Immature natural killer cell (primary cell): ENCODE results near the gene TBKBP1. TPM values are rescaled to one million over a fixed set of nuclear protein-coding genes. Genes with fewer than 3 reads are reported as not detected.

Source experiments
- DNase-seq, 3 donors: peaks; one replicate each; pipeline ENCODE4 v3.0.0; 2022; ENCODE audit warnings: mixed read lengths in 1 of 3
- H3K27ac Mint-ChIP-seq, 6 donors: one replicate each; pipeline ENCODE4 v1.8.0; 2020; ENCODE audit warnings: mixed read lengths in 6 of 6, mild to moderate bottlenecking in 5 of 6, inconsistent platforms in 4 of 6, moderate library complexity in 3 of 6
- H3K27me3 Mint-ChIP-seq, 3 donors: one replicate each; pipeline ENCODE4 v1.8.0; 2020 to 2021; ENCODE audit warnings: low read depth in 3 of 3, mild to moderate bottlenecking in 3 of 3, mixed read lengths in 3 of 3, moderate library complexity in 3 of 3, inconsistent platforms in 1 of 3
- H3K36me3 Mint-ChIP-seq, 3 donors: one replicate each; pipeline ENCODE4 v1.8.0; 2020; ENCODE audit warnings: mixed read lengths in 3 of 3, inconsistent platforms in 2 of 3, mild to moderate bottlenecking in 2 of 3
- H3K4me1 Mint-ChIP-seq, 2 donors: one replicate each; pipeline ENCODE4 v1.8.0; 2020; ENCODE audit warnings: inconsistent platforms in 2 of 2, mild to moderate bottlenecking in 2 of 2, mixed read lengths in 2 of 2, moderate library complexity in 1 of 2
- H3K4me3 Mint-ChIP-seq, 5 donors: one replicate each; pipeline ENCODE4 v1.8.0; 2020; ENCODE audit warnings: mild to moderate bottlenecking in 5 of 5, mixed read lengths in 5 of 5, inconsistent platforms in 3 of 5, moderate library complexity in 3 of 5
- H3K9me3 Mint-ChIP-seq, 6 donors: one replicate each; pipeline ENCODE4 v1.8.0; 2020; ENCODE audit warnings: mild to moderate bottlenecking in 6 of 6, mixed read lengths in 6 of 6, inconsistent platforms in 4 of 6, moderate library complexity in 3 of 6
- polyA plus RNA-seq, 3 donors: library from polyadenylated mRNA; unstranded; fragments of 300-500 nt; fragmentation: Illumina TruSeq; gene quantifications; one replicate each; pipeline ENCODE4 v1.2.3, GENCODE V29; 2021

The TBKBP1 gene
- polyA plus RNA-seq, 3 donors from 2014 or later, result 1.3 to 2.3 (median 2.2) TPM

- no peaks in the 10 kb centered on the region for H3K9me3 Mint-ChIP-seq
- peak overlapping the region; percentile 36 to 91 (median 86) for H3K27ac Mint-ChIP-seq
- peaks cover 84 to 90% of the 10 kb centered on the region in 2 donors for H3K4me1 Mint-ChIP-seq
- H3K27me3 Mint-ChIP-seq, result peaks cover 2% of the 10 kb centered on the region in 3 donors
- DNase-seq, result no peak
- H3K4me3 Mint-ChIP-seq, result peak overlapping the region; percentile 20 to 82 (median 72)
- no peaks in the 10 kb centered on the region for H3K36me3 Mint-ChIP-seq
Measured at GRCh38 chr17:47726796-47727703, 33.1 kb downstream of the TBKBP1 start.

GRCh38 chr17:47727704-47728036, 33.7 kb downstream of the TBKBP1 start:
- Mint-ChIP-seq H3K27me3 (peaks cover 2 to 4% (median 4%) of the 10 kb centered on the region in 3 donors), H3K27ac (peak overlapping the region; percentile 10 to 98 (median 92)), H3K4me1 (peaks cover 87 to 92% of the 10 kb centered on the region in 2 donors), H3K36me3 (no peaks in the 10 kb centered on the region), H3K9me3 (no peaks in the 10 kb centered on the region), H3K4me3 (peak overlapping the region in 2 of 5 donors; percentile 6 to 97)
- no peak for DNase-seq

GRCh38 chr17:47728214-47728877, 34.4 kb downstream of the TBKBP1 start:
- peaks cover 2 to 7% (median 4%) of the 10 kb centered on the region in 3 donors for H3K27me3 Mint-ChIP-seq
- no peaks in the 10 kb centered on the region for H3K9me3 Mint-ChIP-seq
- DNase-seq, result no peak
- no peaks in the 10 kb centered on the region for H3K36me3 Mint-ChIP-seq
- H3K4me3 Mint-ChIP-seq, result peak overlapping the region; percentile 58 to 97 (median 65)
- peaks cover 90 to 95% of the 10 kb centered on the region in 2 donors for H3K4me1 Mint-ChIP-seq
- peak overlapping the region; percentile 86 to 98 (median 94) for H3K27ac Mint-ChIP-seq

DNA sequence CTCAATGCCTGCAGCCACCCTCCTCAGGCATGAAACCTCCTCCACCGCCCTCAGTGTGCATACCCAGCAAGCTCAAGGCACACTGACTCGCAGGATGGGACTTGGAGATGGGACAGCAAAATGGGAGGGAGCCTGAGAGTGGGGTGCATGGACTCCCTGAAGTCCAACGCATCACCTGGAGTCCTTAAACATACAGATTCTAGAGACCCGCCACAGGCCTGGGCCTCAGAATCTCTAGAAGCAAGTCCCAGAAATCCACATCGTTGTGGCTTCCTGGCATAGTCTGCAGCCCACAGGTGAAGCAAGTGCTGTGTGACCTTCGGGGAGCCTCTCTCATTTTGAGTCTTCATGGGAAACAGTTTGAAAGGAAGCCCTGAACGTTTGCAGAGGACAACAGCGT, 35.5 kb downstream of the TBKBP1 start:
- peak overlapping the region; percentile 85 to 98 (median 94) for H3K27ac Mint-ChIP-seq
- DNase-seq, result no peak
- H3K9me3 Mint-ChIP-seq, result peaks cover 0 to 5% (median 0%) of the 10 kb centered on the region in 6 donors
- peaks cover 7 to 8% (median 8%) of the 10 kb centered on the region in 3 donors for H3K36me3 Mint-ChIP-seq
- H3K27me3 Mint-ChIP-seq, result peaks cover 8 to 15% (median 10%) of the 10 kb centered on the region in 3 donors
- peaks cover 85% of the 10 kb centered on the region in 2 donors for H3K4me1 Mint-ChIP-seq
- H3K4me3 Mint-ChIP-seq, result peak overlapping the region; percentile 42 to 97 (median 56)

GRCh38 chr17:47730681-47731080, 36.7 kb downstream of the TBKBP1 start:
- Mint-ChIP-seq H3K4me1 (peaks cover 72 to 76% of the 10 kb centered on the region in 2 donors), H3K36me3 (peaks cover 13 to 20% (median 20%) of the 10 kb centered on the region in 3 donors), H3K4me3 (peak overlapping the region; percentile 69 to 97 (median 91)), H3K27me3 (peaks cover 12 to 22% (median 21%) of the 10 kb centered on the region in 3 donors), H3K27ac (peak overlapping the region; percentile 91 to 98 (median 96)), H3K9me3 (peaks cover 0 to 7% (median 0%) of the 10 kb centered on the region in 6 donors)
- DNase-seq, result no peak

DNA sequence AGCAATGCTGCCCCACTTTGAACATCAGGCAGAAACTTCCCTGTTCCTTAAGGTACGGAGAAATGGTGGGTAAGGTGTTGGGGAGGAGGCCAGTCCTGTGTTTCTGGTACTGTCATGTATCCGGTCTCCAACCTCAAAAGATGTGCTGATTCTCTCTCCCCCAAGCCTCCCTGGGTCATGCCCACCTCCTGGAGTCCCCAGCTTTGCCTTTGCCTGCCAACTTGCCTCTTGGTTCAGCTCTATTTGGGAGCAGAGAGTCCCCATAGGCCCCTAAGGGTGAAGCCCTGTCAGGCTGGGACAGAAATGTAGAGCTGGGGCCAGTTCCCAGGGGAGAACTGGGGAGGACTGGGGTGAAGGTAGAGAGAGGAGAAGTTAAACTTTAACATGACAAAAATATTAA, 37.4 kb downstream of the TBKBP1 start:
- H3K36me3 Mint-ChIP-seq, result peaks cover 19 to 27% (median 27%) of the 10 kb centered on the region in 3 donors
- H3K4me3 Mint-ChIP-seq, result peak overlapping the region; percentile 69 to 97 (median 91)
- peaks cover 12 to 23% (median 20%) of the 10 kb centered on the region in 3 donors for H3K27me3 Mint-ChIP-seq
- DNase-seq, result no peak
- peak overlapping the region; percentile 91 to 98 (median 96) for H3K27ac Mint-ChIP-seq
- peaks cover 72 to 74% of the 10 kb centered on the region in 2 donors for H3K4me1 Mint-ChIP-seq
- peaks cover 0 to 7% (median 0%) of the 10 kb centered on the region in 6 donors for H3K9me3 Mint-ChIP-seq

DNA sequence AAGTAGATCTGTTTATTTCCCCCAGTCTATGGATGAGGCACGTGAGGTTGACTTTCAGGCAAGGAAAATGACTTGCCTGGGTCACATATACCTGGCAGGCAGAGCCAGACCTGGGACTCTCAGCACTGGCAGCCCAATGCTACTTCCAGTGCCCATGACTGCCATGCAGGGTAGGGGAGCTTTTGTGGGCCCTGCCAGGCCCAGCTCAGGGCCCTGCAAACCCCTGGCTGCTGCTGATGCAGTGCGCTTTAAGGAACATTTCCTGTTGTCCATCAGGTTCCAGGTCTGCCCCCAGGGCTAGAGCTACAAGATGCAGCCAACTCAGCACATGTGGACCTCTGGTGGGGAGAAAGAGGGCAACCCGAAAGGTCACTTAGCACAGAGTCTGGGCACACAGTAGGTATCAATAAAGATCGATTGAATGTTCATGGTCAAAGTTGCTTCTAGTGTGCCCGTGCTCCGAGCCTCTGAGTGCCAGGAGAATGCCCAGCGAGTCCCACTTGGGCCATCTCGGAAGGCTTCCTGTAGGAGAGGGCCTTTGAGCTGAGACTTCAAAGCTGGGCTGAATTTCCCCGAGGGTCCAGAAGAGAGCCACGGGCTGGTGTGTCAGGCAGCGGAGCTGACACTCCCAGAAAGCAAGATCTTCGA, 38.6 kb downstream of the TBKBP1 start:
- Mint-ChIP-seq H3K9me3 (peaks cover 0 to 7% (median 0%) of the 10 kb centered on the region in 6 donors), H3K27ac (peak overlapping the region; percentile 91 to 98 (median 96)), H3K4me3 (peak overlapping the region; percentile 85 to 97 (median 93)), H3K4me1 (peaks cover 71 to 74% of the 10 kb centered on the region in 2 donors), H3K36me3 (peaks cover 26 to 37% (median 35%) of the 10 kb centered on the region in 3 donors), H3K27me3 (peaks cover 12 to 23% (median 22%) of the 10 kb centered on the region in 3 donors)
- no peak for DNase-seq

DNA sequence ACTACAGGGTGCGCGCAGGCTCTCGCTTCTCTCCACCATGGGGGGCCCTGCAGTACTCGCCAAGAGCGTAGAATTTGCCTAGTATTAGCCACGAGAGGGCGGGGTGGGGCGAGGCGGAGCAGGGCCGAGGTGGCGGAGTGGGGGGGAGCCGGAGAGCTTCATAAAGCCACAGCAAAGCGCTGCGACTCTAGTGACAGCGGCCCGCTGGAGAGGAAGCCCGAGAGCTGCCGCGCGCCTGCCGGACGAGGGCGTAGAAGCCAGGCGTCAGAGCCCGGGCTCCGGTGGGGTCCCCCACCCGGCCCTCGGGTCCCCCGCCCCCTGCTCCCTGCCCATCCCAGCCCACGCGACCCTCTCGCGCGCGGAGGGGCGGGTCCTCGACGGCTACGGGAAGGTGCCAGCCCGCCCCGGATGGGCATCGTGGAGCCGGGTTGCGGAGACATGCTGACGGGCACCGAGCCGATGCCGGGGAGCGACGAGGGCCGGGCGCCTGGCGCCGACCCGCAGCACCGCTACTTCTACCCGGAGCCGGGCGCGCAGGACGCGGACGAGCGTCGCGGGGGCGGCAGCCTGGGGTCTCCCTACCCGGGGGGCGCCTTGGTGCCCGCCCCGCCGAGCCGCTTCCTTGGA, 39.2 kb downstream of the TBKBP1 start, which contains the start of gene TBX21:
TSS of gene TBX21 (plus strand) at position 190 of the 627 bp plus-strand sequence. CDS start at position 409, 219 bp downstream.
- DNase-seq, result peak; percentile 91 to 94 (median 93)
- Mint-ChIP-seq H3K4me1 (peaks cover 67 to 70% of the 10 kb centered on the region in 2 donors), H3K27ac (peak within 1 kb of the TSS; percentile 93 to 99 (median 98))

GRCh38 chr17:47733674-47734410, 39.9 kb downstream of the TBKBP1 start:
- H3K4me1 Mint-ChIP-seq, result peaks cover 67 to 70% of the 10 kb centered on the region in 2 donors
- no peak for DNase-seq
- peak overlapping the region; percentile 92 to 100 (median 100) for H3K4me3 Mint-ChIP-seq
- peaks cover 12 to 23% (median 22%) of the 10 kb centered on the region in 3 donors for H3K27me3 Mint-ChIP-seq
- peaks cover 29 to 42% (median 39%) of the 10 kb centered on the region in 3 donors for H3K36me3 Mint-ChIP-seq
- H3K9me3 Mint-ChIP-seq, result peaks cover 0 to 7% (median 0%) of the 10 kb centered on the region in 6 donors
- peak overlapping the region; percentile 93 to 99 (median 98) for H3K27ac Mint-ChIP-seq

More for the DNA sequence above, 39.2 kb downstream of the TBKBP1 start, which contains the start of gene TBX21:
- Mint-ChIP-seq H3K9me3 (peaks cover 0 to 7% (median 0%) of the 10 kb centered on the region in 6 donors), H3K4me3 (peak within 1 kb of the TSS; percentile 92 to 100 (median 100)), H3K36me3 (peaks cover 26 to 38% (median 36%) of the 10 kb centered on the region in 3 donors), H3K27me3 (peaks cover 12 to 23% (median 22%) of the 10 kb centered on the region in 3 donors)

DNA sequence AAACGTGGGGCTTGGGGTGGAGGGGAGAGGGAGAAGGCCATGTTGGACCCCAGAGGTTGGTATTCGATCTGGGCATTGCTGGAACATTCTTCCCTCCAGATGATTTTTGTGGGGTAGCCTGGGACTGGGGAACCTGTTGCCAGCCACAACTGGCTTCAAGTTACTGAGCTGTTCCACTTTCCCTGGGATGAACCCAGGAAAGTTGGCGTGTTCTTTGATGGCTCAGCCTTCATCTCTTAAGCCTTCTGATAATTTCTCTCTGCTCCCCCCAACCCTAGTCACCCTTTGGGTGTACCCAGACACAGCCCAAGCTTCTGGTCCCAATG, 41.1 kb downstream of the TBKBP1 start:
- H3K36me3 Mint-ChIP-seq, result peaks cover 29 to 46% (median 39%) of the 10 kb centered on the region in 3 donors
- peak overlapping the region; percentile 92 to 100 (median 100) for H3K4me3 Mint-ChIP-seq
- peaks cover 67 to 69% of the 10 kb centered on the region in 2 donors for H3K4me1 Mint-ChIP-seq
- peaks cover 14 to 31% (median 28%) of the 10 kb centered on the region in 3 donors for H3K27me3 Mint-ChIP-seq
- H3K9me3 Mint-ChIP-seq, result peaks cover 0 to 7% (median 0%) of the 10 kb centered on the region in 6 donors
- DNase-seq, result no peak
- H3K27ac Mint-ChIP-seq, result peak overlapping the region; percentile 93 to 99 (median 98)

DNA sequence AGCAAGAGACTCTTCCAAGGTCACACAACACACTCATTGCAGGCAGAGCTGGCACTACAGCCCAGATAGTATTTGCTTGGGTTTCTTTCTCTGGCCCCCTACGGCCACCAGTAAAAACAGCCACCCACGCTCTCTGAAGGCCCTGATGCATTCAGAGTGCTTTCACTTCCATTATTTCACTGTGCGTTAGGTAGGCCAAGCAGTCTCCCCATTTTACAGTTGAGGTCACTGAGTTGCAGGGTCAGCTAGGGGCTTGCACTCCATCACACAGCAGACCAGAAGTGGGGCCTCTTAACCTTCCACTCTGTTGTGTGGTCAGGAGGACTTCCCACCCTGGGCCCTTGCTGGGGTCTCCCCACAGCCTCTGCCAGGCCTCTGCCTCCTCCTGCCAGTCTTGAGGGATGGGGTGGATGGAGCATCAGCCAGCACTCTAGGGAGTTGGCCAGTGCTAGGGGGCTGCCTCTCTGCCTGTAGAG, 41.6 kb downstream of the TBKBP1 start:
- Mint-ChIP-seq H3K4me1 (peaks cover 67 to 69% of the 10 kb centered on the region in 2 donors), H3K27me3 (peaks cover 14 to 36% (median 31%) of the 10 kb centered on the region in 3 donors), H3K9me3 (peaks cover 0 to 7% (median 0%) of the 10 kb centered on the region in 6 donors), H3K36me3 (peaks cover 29 to 46% (median 39%) of the 10 kb centered on the region in 3 donors), H3K27ac (peak overlapping the region; percentile 93 to 99 (median 98)), H3K4me3 (peak overlapping the region; percentile 92 to 100 (median 100))
- DNase-seq, result peak in 2 of 3 donors; percentile 53 to 57
